Activated CD8-positive, alpha-beta memory T cell treated with anti-CD3 and anti-CD28 coated beads, Interleukin-2, amount 10 ng/mL, durations not matched to agents 7 days and 5 days (primary cell): ENCODE measurements around the gene CFB. TPM values are rescaled to one million over a fixed set of nuclear protein-coding genes. Genes with fewer than 3 reads are reported as not detected.
"Not testable (repeated sequence)": the region's sequence is repeated elsewhere in the genome, so short reads cannot be mapped to it uniquely, and the experiment has no call there.

Experiments
- ATAC-seq: fragments of 150-1000 bp; cut with Tn5 transposase; one replicate; pipeline ENCODE4 v1.10.0; 2021; ENCODE audit warnings: moderate library complexity
- CTCF ChIA-PET: fragments of 350-600 bp; sonication (Branson Sonifier 250); formaldehyde crosslinking; loops from one replicate; lab custom pipeline; 2021; ENCODE audit warnings: antibody characterized with exemption; lab: Charles Lee
- DNase-seq: peaks from one replicate; pipeline ENCODE4 v3.0.0-alpha.2; 2020
- H3K27ac Mint-ChIP-seq: one replicate; pipeline ENCODE4 v1.8.0; 2021; ENCODE audit warnings: mild to moderate bottlenecking, mixed read lengths
- H3K27me3 Mint-ChIP-seq: one replicate; pipeline ENCODE4 v1.8.0; 2021; ENCODE audit warnings: mixed read lengths
- H3K36me3 Mint-ChIP-seq: one replicate; pipeline ENCODE4 v1.8.0; 2021; ENCODE audit warnings: mild to moderate bottlenecking, mixed read lengths
- H3K4me1 Mint-ChIP-seq: one replicate; pipeline ENCODE4 v1.8.0; 2021; ENCODE audit warnings: mixed read lengths
- H3K4me3 Mint-ChIP-seq: one replicate; pipeline ENCODE4 v1.8.0; 2021; ENCODE audit warnings: mild to moderate bottlenecking, moderate library complexity, mixed read lengths
- H3K9me3 Mint-ChIP-seq: one replicate; pipeline ENCODE4 v1.8.0; 2022; ENCODE audit warnings: low read depth, mixed read lengths
- microRNA-seq: library from miRNA; unstranded; fragments of <30 nt; microRNA quantifications from one replicate; pipeline ENCODE4 v1.2.0, GENCODE V29; 2022
- total RNA-seq, 2 experiments: library from RNA; stranded (reverse); gene quantifications; one replicate each; pipeline ENCODE4 v1.2.3, GENCODE V29; 2021

CFB gene
- total RNA-seq, 2 experiments from 2014 or later = 0.12 TPM; not detected in 1

GRCh38 chr6:31996385-31996784 lies 50.5 kb downstream of the CFB start:
- H3K36me3 Mint-ChIP-seq, H3K27ac Mint-ChIP-seq, H3K27me3 Mint-ChIP-seq, H3K4me1 Mint-ChIP-seq, CTCF ChIA-PET, H3K9me3 Mint-ChIP-seq, DNase-seq, ATAC-seq, H3K4me3 Mint-ChIP-seq: not testable (repeated sequence)

Small RNA genes within 50 kb of the gene (microRNA-seq; reads per million reads assigned to microRNA genes)
- not detected for gene MIR1236

Other genes starting within 250 kb of the CFB start
- gene ABHD16A, start 242.8 kb upstream of the CFB start, total RNA-seq = 10 to 100 TPM; 49.0 to 56.7 TPM
- gene LY6G6F, start 239.2 kb upstream of the CFB start, total RNA-seq = not detected
- not detected for gene LY6G6D, start 230.7 kb upstream of the CFB start, total RNA-seq
- gene LY6G6C, start 224.3 kb upstream of the CFB start, total RNA-seq = not detected
- gene MPIG6B, start 222.7 kb upstream of the CFB start, total RNA-seq = under 1 TPM; 0.20 to 0.33 TPM
- gene DDAH2, start 216.8 kb upstream of the CFB start, total RNA-seq = 10 to 100 TPM; 13.6 to 23.4 TPM
- 100 to 1,000 TPM; 544 to 561 TPM for gene CLIC1, start 209.6 kb upstream of the CFB start, total RNA-seq
- gene MSH5, start 206.1 kb upstream of the CFB start, total RNA-seq = 100 to 1,000 TPM in 1 of 2 experiments, 10 to 100 TPM in 1; 75.6 to 109 TPM
- gene SAPCD1, start 183.4 kb upstream of the CFB start, total RNA-seq = 10 to 100 TPM; 12.8 to 19.2 TPM
- 1 to 10 TPM; 5.7 to 6.4 TPM for gene VWA7, start 168.8 kb upstream of the CFB start, total RNA-seq
- gene VARS1, start 150.3 kb upstream of the CFB start, total RNA-seq = 100 to 1,000 TPM; 107 to 140 TPM
- gene LSM2, start 139.1 kb upstream of the CFB start, total RNA-seq = 100 to 1,000 TPM; 124 to 129 TPM
- gene HSPA1L, start 130.8 kb upstream of the CFB start, total RNA-seq = 1 to 10 TPM; 2.9 to 3.1 TPM
- gene HSPA1A, start 130.6 kb upstream of the CFB start, total RNA-seq = 100 to 1,000 TPM; 124 to 137 TPM
- gene HSPA1B, start 118.4 kb upstream of the CFB start, total RNA-seq = 10 to 100 TPM; 64.6 to 71.6 TPM
- gene NEU1, start 83.3 kb upstream of the CFB start, total RNA-seq = 10 to 100 TPM; 13.0 to 21.5 TPM
- gene SLC44A4, start 67.1 kb upstream of the CFB start, total RNA-seq = not detected
- 10 to 100 TPM; 78.7 to 79.0 TPM for gene EHMT2, start 48.4 kb upstream of the CFB start, total RNA-seq
- 1 to 10 TPM; 1.5 to 3.3 TPM for gene ZBTB12, start 44.0 kb upstream of the CFB start, total RNA-seq
- gene C2, start 18.4 kb upstream of the CFB start, total RNA-seq = under 1 TPM; 0.61 to 0.80 TPM
- 10 to 100 TPM; 75.7 to 79.7 TPM for gene NELFE, start 12.9 kb downstream of the CFB start, total RNA-seq
- 10 to 100 TPM; 88.2 to 93.2 TPM for gene SKIC2, start 13.1 kb downstream of the CFB start, total RNA-seq
- 10 to 100 TPM; 17.4 to 18.7 TPM for gene DXO, start 26.0 kb downstream of the CFB start, total RNA-seq
- gene C4A, start 36.0 kb downstream of the CFB start, total RNA-seq = 1 to 10 TPM; 2.3 to 3.4 TPM
- 1 to 10 TPM; 3.5 to 5.5 TPM for gene C4B, start 68.7 kb downstream of the CFB start, total RNA-seq
- gene CYP21A2, start 92.3 kb downstream of the CFB start, total RNA-seq = under 1 TPM in 1 of 2 experiments, not detected in 1; 0.15 TPM
- gene TNXB, start 163.2 kb downstream of the CFB start, total RNA-seq = 1 to 10 TPM; 3.1 to 5.5 TPM
- gene ATF6B, start 182.2 kb downstream of the CFB start, total RNA-seq = 100 to 1,000 TPM; 119 to 135 TPM
- 1 to 10 TPM; 7.4 to 7.9 TPM for gene FKBPL, start 184.2 kb downstream of the CFB start, total RNA-seq
- gene PRRT1, start 205.8 kb downstream of the CFB start, total RNA-seq = under 1 TPM; 0.23 to 0.28 TPM
- 10 to 100 TPM; 13.9 to 21.9 TPM for gene PPT2, start 208.0 kb downstream of the CFB start, total RNA-seq
- 10 to 100 TPM; 11.4 to 13.1 TPM for gene EGFL8, start 218.5 kb downstream of the CFB start, total RNA-seq
- 10 to 100 TPM; 37.5 to 38.6 TPM for gene AGPAT1, start 230.0 kb downstream of the CFB start, total RNA-seq
- 10 to 100 TPM; 41.0 to 51.9 TPM for gene RNF5, start 232.3 kb downstream of the CFB start, total RNA-seq
- gene AGER, start 238.2 kb downstream of the CFB start, total RNA-seq = 10 to 100 TPM; 20.7 to 22.0 TPM
- gene PBX2, start 244.1 kb downstream of the CFB start, total RNA-seq = 10 to 100 TPM; 60.0 to 61.6 TPM
- 100 to 1,000 TPM; 171 to 196 TPM for gene GPSM3, start 246.5 kb downstream of the CFB start, total RNA-seq